GM19099 (cell line): ENCODE results near the gene CLIP4.

Source experiments
- POLR2A ChIP-seq: IDR thresholded peaks from 3 replicates; pipeline ENCODE4 v1.6.1; 2011; ENCODE audit warnings: low read depth; ENCODE audit not compliant: insufficient read length; ENCODE audit errors: extremely low read depth

CLIP4 gene

GRCh38 chr2:29186817-29187216 lies 71.6 kb downstream of the CLIP4 start:
- no peak for TF ChIP-seq POLR2A

GRCh38 chr2:29187926-29188325 lies 72.7 kb downstream of the CLIP4 start:
- no peak for TF ChIP-seq POLR2A

GRCh38 chr2:29189052-29189451 lies 73.8 kb downstream of the CLIP4 start:
- TF ChIP-seq POLR2A = no peak

- no peak for TF ChIP-seq POLR2A
Measured at GRCh38 chr2:29191817-29192216, 76.6 kb downstream of the CLIP4 start.

- no peak for TF ChIP-seq POLR2A
Measured at GRCh38 chr2:29192526-29192925, 77.3 kb downstream of the CLIP4 start.

GRCh38 chr2:29193111-29193510 lies 77.9 kb downstream of the CLIP4 start:
- no peak for TF ChIP-seq POLR2A

- no peak for TF ChIP-seq POLR2A
Measured at GRCh38 chr2:29193681-29194080, 78.5 kb downstream of the CLIP4 start.

GRCh38 chr2:29195796-29196195 lies 80.6 kb downstream of the CLIP4 start:
- no peak for TF ChIP-seq POLR2A

GRCh38 chr2:29196792-29197788 lies 81.9 kb downstream of the CLIP4 start:
- no peak for TF ChIP-seq POLR2A

- TF ChIP-seq POLR2A = no peak
Measured at GRCh38 chr2:29201979-29202378, 86.8 kb downstream of the CLIP4 start.

GRCh38 chr2:29202819-29203495 lies 87.7 kb downstream of the CLIP4 start:
- no peak for TF ChIP-seq POLR2A

GRCh38 chr2:29206941-29207340 lies 91.7 kb downstream of the CLIP4 start:
- no peak for TF ChIP-seq POLR2A

- TF ChIP-seq POLR2A = no peak
Measured at GRCh38 chr2:29207352-29208148, 92.3 kb downstream of the CLIP4 start.

GRCh38 chr2:29209551-29209950 lies 94.3 kb downstream of the CLIP4 start:
- TF ChIP-seq POLR2A = no peak

GRCh38 chr2:29212009-29212408 lies 96.8 kb downstream of the CLIP4 start:
- no peak for TF ChIP-seq POLR2A
